OCI-LY1 (cell line): ENCODE measurements around the gene HSF2BP.

Experiments used
- H2AFZ ChIP-seq: fragments of 200-600 bp; sonication (generic), shearing (Covaris generic); 2 replicates; pipeline ENCODE4 v1.6.0; 2014; ENCODE audit warnings: antibody characterized with exemption, mild to moderate bottlenecking, low read length
- H3F3A ChIP-seq: fragments of 200-600 bp; sonication (generic), shearing (Covaris generic); 2 replicates; pipeline ENCODE4 v1.6.0; 2014; ENCODE audit warnings: mild to moderate bottlenecking, antibody characterized with exemption, low read length, moderate library complexity; ENCODE audit not compliant: insufficient read depth
- H3K27ac ChIP-seq: fragments of 200-600 bp; sonication (generic); 2 replicates; pipeline ENCODE4 v1.5.1; 2014; ENCODE audit warnings: low read length, mixed run types, mild to moderate bottlenecking, low read depth; ENCODE audit not compliant: poor library complexity, severe bottlenecking
- H3K27me3 ChIP-seq: fragments of 200-600 bp; sonication (generic); 2 replicates; pipeline ENCODE4 v1.6.0; 2014; ENCODE audit warnings: antibody characterized with exemption, mild to moderate bottlenecking, low read length, moderate library complexity; ENCODE audit not compliant: insufficient read depth
- H3K36me3 ChIP-seq: fragments of 200-600 bp; sonication (generic); 2 replicates; pipeline ENCODE4 v1.6.1; 2014; ENCODE audit warnings: mild to moderate bottlenecking, antibody characterized with exemption, low read length, moderate library complexity, mixed read lengths; ENCODE audit not compliant: insufficient read depth
- H3K4me1 ChIP-seq: fragments of 200-600 bp; sonication (generic); 2 replicates; pipeline ENCODE4 v1.5.1; 2014; ENCODE audit warnings: mild to moderate bottlenecking, low read length, moderate library complexity; ENCODE audit not compliant: insufficient read depth, severe bottlenecking
- H3K4me2 ChIP-seq: fragments of 200-600 bp; sonication (generic), shearing (Covaris generic); 2 replicates; pipeline ENCODE4 v1.6.1; 2014; ENCODE audit warnings: low read length
- H3K4me3 ChIP-seq: fragments of 200-600 bp; sonication (generic); 2 replicates; pipeline ENCODE4 v1.5.1; 2014; ENCODE audit warnings: low read length, low read depth, mild to moderate bottlenecking, mixed read lengths; ENCODE audit not compliant: poor library complexity, severe bottlenecking
- H3K79me2 ChIP-seq: fragments of 200-600 bp; shearing (Covaris generic); 2 replicates; pipeline ENCODE4 v1.6.1; 2016; ENCODE audit warnings: mixed run types, low read length, mixed read lengths; ENCODE audit not compliant: insufficient read depth
- H3K9ac ChIP-seq: fragments of 200-600 bp; sonication (generic), shearing (Covaris generic); 2 replicates; pipeline ENCODE4 v1.6.1; 2014; ENCODE audit warnings: mild to moderate bottlenecking, low read length, mixed read lengths
- H3K9me2 ChIP-seq: fragments of 200-600 bp; sonication (generic), shearing (Covaris generic); 2 replicates; pipeline ENCODE4 v1.6.1; 2014; ENCODE audit warnings: low read depth, mild to moderate bottlenecking, low read length, mixed read lengths
- H3K9me3 ChIP-seq: fragments of 200-600 bp; shearing (Covaris generic); 2 replicates; pipeline ENCODE4 v1.6.1; 2014; ENCODE audit warnings: low read length, mixed read lengths
- H4K20me1 ChIP-seq: fragments of 200-600 bp; sonication (generic), shearing (Covaris generic); 2 replicates; pipeline ENCODE4 v1.6.0; 2016; ENCODE audit warnings: mild to moderate bottlenecking, low read length; ENCODE audit not compliant: insufficient read depth
- EZH2 ChIP-seq: fragments of 200-600 bp; sonication (generic), shearing (Covaris generic); IDR thresholded peaks from 2 replicates; pipeline ENCODE4 v1.8.0; 2017; ENCODE audit warnings: borderline replicate concordance, mixed run types, mild to moderate bottlenecking, antibody characterized with exemption, low read length, moderate library complexity, mixed read lengths
- TF ChIP-seq, protein P1 (sequence below): fragments of 200-600 bp; sonication (generic), shearing (Covaris generic); IDR thresholded peaks from 2 replicates; pipeline ENCODE4 v1.5.1; 2017; ENCODE audit warnings: mild to moderate bottlenecking, antibody characterized with exemption, low read length, moderate library complexity, mixed read lengths

The HSF2BP gene

DNA sequence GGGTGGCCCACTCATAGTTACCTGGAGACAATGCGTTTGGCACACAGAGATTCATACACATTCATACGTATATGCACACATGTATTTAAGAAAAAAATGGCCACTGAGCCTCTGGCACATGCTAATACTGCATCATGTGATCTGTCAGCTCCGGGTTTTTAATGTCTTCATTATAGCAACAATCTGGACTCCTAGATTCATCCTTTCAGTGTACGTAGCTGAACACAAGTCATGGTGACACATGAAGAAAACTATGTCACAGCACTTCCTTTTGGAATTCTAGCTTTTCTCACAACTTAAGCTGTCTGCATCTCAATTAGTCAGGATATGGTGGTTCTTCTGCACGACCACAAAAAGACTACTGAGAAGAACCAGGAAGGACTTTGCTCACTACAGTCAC lies 24.7 kb downstream of the HSF2BP start:
- Histone ChIP-seq H4K20me1 (no peaks in the 10 kb centered on the region), H3K9me3 (no peaks in the 10 kb centered on the region), H3K9ac (no peak overlapping the region), H3F3A (no peaks in the 10 kb centered on the region), H2AFZ (no peak overlapping the region), H3K9me2 (no peaks in the 10 kb centered on the region), H3K36me3 (no peaks in the 10 kb centered on the region), H3K27me3 (no peaks in the 10 kb centered on the region), H3K4me2 (no peak overlapping the region), H3K4me3 (no peak overlapping the region), H3K79me2 (no peaks in the 10 kb centered on the region), H3K4me1 (no peaks in the 10 kb centered on the region), H3K27ac (no peak overlapping the region)
- TF ChIP-seq EZH2 = no peak
- TF ChIP-seq, protein P1, sequence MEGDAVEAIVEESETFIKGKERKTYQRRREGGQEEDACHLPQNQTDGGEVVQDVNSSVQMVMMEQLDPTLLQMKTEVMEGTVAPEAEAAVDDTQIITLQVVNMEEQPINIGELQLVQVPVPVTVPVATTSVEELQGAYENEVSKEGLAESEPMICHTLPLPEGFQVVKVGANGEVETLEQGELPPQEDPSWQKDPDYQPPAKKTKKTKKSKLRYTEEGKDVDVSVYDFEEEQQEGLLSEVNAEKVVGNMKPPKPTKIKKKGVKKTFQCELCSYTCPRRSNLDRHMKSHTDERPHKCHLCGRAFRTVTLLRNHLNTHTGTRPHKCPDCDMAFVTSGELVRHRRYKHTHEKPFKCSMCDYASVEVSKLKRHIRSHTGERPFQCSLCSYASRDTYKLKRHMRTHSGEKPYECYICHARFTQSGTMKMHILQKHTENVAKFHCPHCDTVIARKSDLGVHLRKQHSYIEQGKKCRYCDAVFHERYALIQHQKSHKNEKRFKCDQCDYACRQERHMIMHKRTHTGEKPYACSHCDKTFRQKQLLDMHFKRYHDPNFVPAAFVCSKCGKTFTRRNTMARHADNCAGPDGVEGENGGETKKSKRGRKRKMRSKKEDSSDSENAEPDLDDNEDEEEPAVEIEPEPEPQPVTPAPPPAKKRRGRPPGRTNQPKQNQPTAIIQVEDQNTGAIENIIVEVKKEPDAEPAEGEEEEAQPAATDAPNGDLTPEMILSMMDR = no peak

DNA sequence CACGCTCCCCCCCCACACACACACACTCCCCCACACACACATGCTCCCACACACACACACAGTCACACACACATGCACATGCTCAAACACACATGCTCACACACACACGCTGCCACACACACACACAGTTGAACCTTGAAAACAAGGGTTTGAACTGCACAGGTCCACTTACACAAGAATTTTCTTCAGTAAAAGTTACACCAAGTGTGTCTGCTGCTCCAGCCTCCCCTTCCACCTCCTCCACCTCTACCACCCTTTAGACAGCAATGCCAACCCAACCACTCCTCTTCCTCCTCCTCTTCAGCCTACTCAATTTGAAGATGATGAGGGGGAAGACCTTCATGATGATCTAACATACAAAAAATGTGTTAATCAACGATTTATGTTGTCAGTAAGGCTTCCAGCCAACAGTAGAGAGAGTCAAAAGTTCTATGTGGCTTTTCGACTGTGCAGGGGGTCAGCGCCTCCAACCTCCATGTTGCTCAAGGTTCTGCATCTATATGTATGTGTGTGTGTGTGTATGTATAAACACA lies 26.8 kb downstream of the HSF2BP start:
- H4K20me1 ChIP-seq = no peaks in the 10 kb centered on the region
- no peak overlapping the region for H2AFZ ChIP-seq
- no peaks in the 10 kb centered on the region for H3F3A ChIP-seq
- H3K4me1 ChIP-seq = no peaks in the 10 kb centered on the region
- H3K79me2 ChIP-seq = no peaks in the 10 kb centered on the region
- H3K9me2 ChIP-seq = no peaks in the 10 kb centered on the region
- H3K4me3 ChIP-seq = no peak overlapping the region
- H3K9ac ChIP-seq = no peak overlapping the region
- H3K4me2 ChIP-seq = no peak overlapping the region
- H3K9me3 ChIP-seq = no peaks in the 10 kb centered on the region
- no peaks in the 10 kb centered on the region; the same call in 1 of the 2 replicates for H3K27me3 ChIP-seq
- no peak overlapping the region for H3K27ac ChIP-seq
- TF ChIP-seq, protein P1 = no peak
- TF ChIP-seq EZH2 = no peak
- H3K36me3 ChIP-seq = no peaks in the 10 kb centered on the region

DNA sequence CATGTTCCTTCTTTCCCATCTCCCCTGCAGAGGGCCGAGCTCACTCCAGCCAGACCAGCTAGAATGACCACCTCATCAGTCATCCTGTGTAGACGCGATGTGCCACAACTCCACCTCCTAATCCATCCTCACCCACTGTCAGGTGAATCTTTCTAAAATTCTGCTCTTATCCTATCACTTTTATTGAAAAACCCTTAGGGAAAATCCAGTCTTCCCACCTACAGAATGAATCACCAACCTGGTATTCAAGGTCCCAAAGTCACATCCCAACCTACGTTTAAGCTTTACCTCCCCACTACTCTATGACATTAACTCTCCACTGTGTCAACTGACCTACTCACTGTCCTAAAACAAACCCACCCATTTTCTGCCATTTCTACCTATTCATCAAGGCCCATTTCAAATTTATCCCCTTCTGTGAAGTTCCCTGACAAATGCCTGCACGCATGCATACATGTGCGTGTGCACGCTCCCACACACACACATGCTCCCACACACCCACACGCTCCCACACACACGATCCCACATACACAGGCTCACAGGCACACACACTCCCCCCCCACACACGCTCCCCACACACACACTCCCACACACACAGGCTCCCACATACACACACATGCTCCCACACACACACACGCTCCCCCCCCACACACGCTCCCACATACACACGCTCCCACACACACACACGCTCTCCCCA lies 27.7 kb downstream of the HSF2BP start:
- no peaks in the 10 kb centered on the region for H3K79me2 ChIP-seq
- no peaks in the 10 kb centered on the region for H4K20me1 ChIP-seq
- no peaks in the 10 kb centered on the region for H3K9me2 ChIP-seq
- no peak overlapping the region for H3K27ac ChIP-seq
- TF ChIP-seq, protein P1 = no peak
- TF ChIP-seq EZH2 = no peak
- no peaks in the 10 kb centered on the region for H3F3A ChIP-seq
- H3K4me3 ChIP-seq = no peak overlapping the region
- no peaks in the 10 kb centered on the region for H3K9me3 ChIP-seq
- no peak overlapping the region for H3K9ac ChIP-seq
- H3K4me1 ChIP-seq = no peaks in the 10 kb centered on the region
- no peak overlapping the region for H2AFZ ChIP-seq
- H3K36me3 ChIP-seq = no peaks in the 10 kb centered on the region
- H3K27me3 ChIP-seq = no peaks in the 10 kb centered on the region; the same call in 1 of the 2 replicates
- no peak overlapping the region for H3K4me2 ChIP-seq
